ENCODE data around the gene MED13. TPM values are rescaled to one million over a fixed set of nuclear protein-coding genes. Genes with fewer than 3 reads are reported as not detected.

Gene MED13
- total RNA-seq, 4 donors from 2014 or later = 58.8 to 129 (median 75.9) TPM

DNA sequence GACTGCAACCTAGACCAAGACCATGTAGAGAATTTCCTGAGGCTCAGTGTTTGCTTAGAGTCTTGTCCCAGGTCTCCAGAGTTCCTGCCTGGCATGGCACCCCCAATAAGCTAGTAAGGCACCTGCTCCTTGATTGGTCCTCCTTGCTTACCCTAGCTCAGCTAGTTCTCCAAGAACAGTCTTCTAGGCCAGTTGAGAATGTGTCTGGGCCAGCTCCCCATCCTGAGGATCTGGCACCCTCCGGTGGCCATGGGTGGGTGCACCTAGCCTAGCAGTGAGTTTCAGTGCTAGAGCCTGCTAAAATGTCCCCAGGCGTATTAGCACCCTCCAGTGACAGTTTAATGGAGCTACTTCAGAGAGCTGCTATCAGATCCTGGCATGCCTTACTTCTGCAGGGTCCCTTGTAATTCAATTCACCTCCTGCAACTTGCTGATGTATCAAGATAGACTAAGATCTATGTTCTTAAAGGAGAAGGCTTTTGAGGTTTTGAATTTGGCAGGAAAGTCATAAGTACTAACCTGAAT lies 44.4 kb upstream of the MED13 start:
- Histone ChIP-seq H3K27ac (no peak overlapping the region), H3K27me3 (no peaks in the 10 kb centered on the region), H3K9me3 (no peaks in the 10 kb centered on the region), H3K4me1 (no peaks in the 10 kb centered on the region), H3K4me3 (no peak overlapping the region), H3K36me3 (no peaks in the 10 kb centered on the region)
- TF ChIP-seq EP300 (IDR thresholded peaks at IDR 0.05) = no peak
- TF ChIP-seq POLR2AphosphoS5 (IDR thresholded peaks at IDR 0.05) = no peak
- TF ChIP-seq, protein P1, sequence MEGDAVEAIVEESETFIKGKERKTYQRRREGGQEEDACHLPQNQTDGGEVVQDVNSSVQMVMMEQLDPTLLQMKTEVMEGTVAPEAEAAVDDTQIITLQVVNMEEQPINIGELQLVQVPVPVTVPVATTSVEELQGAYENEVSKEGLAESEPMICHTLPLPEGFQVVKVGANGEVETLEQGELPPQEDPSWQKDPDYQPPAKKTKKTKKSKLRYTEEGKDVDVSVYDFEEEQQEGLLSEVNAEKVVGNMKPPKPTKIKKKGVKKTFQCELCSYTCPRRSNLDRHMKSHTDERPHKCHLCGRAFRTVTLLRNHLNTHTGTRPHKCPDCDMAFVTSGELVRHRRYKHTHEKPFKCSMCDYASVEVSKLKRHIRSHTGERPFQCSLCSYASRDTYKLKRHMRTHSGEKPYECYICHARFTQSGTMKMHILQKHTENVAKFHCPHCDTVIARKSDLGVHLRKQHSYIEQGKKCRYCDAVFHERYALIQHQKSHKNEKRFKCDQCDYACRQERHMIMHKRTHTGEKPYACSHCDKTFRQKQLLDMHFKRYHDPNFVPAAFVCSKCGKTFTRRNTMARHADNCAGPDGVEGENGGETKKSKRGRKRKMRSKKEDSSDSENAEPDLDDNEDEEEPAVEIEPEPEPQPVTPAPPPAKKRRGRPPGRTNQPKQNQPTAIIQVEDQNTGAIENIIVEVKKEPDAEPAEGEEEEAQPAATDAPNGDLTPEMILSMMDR (IDR thresholded peaks at IDR 0.05) = no peak
- TF ChIP-seq POLR2A (IDR thresholded peaks at IDR 0.05) = no peak
- no peak for DNase-seq (ENCODE audit: low spot score in 2 of 2)
- WGBS = 0% methylated on average over 2 of the region's 2 CpGs

DNA sequence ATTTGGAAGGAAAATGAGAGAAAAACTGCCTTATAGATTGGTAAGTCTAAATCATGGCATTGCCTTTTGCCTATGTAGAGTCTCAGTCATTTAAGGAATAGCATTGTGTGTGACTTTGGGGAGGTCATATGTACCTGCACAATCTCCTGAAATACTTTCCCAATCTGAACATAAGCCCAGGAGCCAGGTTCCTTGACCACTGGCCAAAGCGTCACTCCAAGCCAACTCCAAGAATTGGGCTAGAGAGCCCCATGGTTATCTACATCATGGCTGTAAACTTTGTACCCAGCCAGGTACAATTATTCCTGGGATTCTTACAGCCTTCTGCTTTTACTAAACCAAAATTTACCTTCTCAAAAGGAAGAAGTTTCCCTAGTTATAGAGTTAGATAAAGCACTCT lies 40.8 kb upstream of the MED13 start:
- Histone ChIP-seq H3K27ac (no peak overlapping the region), H3K27me3 (no peaks in the 10 kb centered on the region), H3K4me1 (no peaks in the 10 kb centered on the region), H3K4me3 (no peak overlapping the region), H3K36me3 (no peaks in the 10 kb centered on the region), H3K9me3 (no peaks in the 10 kb centered on the region)
- 89% methylated on average over 1 of the region's 1 CpG for WGBS
- DNase-seq (ENCODE audit: low spot score in 2 of 2) = no peak
- TF ChIP-seq EP300 (IDR thresholded peaks at IDR 0.05) = no peak
- TF ChIP-seq, protein P1 (IDR thresholded peaks at IDR 0.05) = no peak

DNA sequence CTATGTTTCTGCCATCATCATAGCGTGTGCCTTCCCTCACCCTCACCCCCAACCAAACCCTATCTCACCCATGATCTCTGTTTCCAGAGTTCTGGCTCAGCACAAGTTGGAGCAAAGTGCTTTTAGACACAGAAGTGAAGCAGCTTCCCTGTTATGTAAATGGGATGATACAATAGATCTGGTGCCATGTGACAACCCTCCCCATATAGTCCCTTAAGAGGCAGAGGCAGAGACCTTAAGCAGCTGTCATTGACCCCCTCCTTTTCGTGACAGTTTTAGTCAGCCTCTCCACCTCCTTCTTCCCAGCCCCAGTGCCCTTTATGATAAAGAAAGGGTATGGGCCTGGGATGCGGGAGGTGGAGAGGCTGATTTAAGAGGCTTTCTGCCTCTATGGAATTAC lies 40.3 kb upstream of the MED13 start:
- Histone ChIP-seq H3K27me3 (no peaks in the 10 kb centered on the region), H3K4me1 (no peaks in the 10 kb centered on the region), H3K4me3 (no peak overlapping the region), H3K36me3 (no peaks in the 10 kb centered on the region), H3K27ac (no peak overlapping the region), H3K9me3 (no peaks in the 10 kb centered on the region)
- 84% methylated on average over 3 of the region's 3 CpGs for WGBS
- TF ChIP-seq POLR2A (IDR thresholded peaks at IDR 0.05) = no peak
- no peak for TF ChIP-seq EP300 (IDR thresholded peaks at IDR 0.05)
- TF ChIP-seq, protein P1 (IDR thresholded peaks at IDR 0.05) = no peak
- TF ChIP-seq POLR2AphosphoS5 (IDR thresholded peaks at IDR 0.05) = no peak
- DNase-seq (ENCODE audit: low spot score in 2 of 2) = peak in 1 of 2 donors; percentile 4

DNA sequence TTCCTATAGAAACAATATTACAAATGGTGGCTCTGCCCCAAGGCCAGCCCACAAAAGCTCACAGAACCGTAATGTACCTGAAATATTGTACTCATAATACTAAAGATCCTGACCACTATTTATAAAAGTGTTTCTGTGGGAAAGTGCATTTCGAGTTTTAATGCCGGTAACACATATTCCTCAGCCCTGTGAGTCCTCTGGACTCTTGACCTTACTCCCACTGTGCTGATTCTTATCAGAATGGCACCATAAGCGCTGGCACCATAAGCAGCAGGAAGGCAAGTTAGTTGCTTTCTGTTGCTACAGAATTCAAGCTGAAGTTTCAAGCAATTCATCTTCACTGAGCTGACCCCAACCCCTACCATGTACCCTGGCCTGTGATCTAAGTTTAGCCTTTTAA lies 36.4 kb upstream of the MED13 start:
- DNase-seq (ENCODE audit: low spot score in 2 of 2) = peak in 1 of 2 donors; percentile 0
- TF ChIP-seq POLR2A (IDR thresholded peaks at IDR 0.05) (no peak), EP300 (IDR thresholded peaks at IDR 0.05) (no peak), POLR2AphosphoS5 (IDR thresholded peaks at IDR 0.05) (no peak)
- TF ChIP-seq, protein P1 (IDR thresholded peaks at IDR 0.05) = no peak
- Histone ChIP-seq H3K27ac (no peak overlapping the region), H3K9me3 (no peaks in the 10 kb centered on the region), H3K27me3 (no peaks in the 10 kb centered on the region), H3K36me3 (no peaks in the 10 kb centered on the region), H3K4me3 (no peak overlapping the region), H3K4me1 (no peaks in the 10 kb centered on the region)
- 87% methylated on average over 4 of the region's 4 CpGs for WGBS

DNA sequence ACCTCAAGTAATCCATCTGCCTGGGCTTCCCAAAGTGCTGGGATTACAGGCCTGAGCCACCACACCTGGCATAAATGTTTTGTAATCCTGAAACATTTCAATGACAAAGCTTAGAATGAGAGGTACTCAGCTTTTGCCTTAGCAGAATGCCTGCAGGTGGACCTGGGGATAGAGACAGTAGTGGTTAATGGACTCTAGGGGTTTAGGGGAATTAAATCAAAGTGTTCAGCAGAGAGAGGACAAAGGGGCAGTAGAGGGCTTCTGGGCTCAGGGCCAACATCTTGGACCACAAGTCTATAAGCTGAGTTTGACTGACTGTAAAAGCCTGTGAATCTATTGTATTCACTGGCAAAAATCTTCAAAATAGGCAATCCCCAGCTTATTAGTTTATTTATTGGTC lies 36.0 kb upstream of the MED13 start:
- Histone ChIP-seq H3K4me1 (no peaks in the 10 kb centered on the region), H3K27me3 (no peaks in the 10 kb centered on the region), H3K9me3 (no peaks in the 10 kb centered on the region), H3K4me3 (no peak overlapping the region), H3K27ac (no peak overlapping the region), H3K36me3 (no peaks in the 10 kb centered on the region)
- TF ChIP-seq, protein P1 (IDR thresholded peaks at IDR 0.05) = no peak
- TF ChIP-seq POLR2AphosphoS5 (IDR thresholded peaks at IDR 0.05) (no peak), POLR2A (IDR thresholded peaks at IDR 0.05) (no peak), EP300 (IDR thresholded peaks at IDR 0.05) (no peak)
- peak in 1 of 2 donors; percentile 4 for DNase-seq (ENCODE audit: low spot score in 2 of 2)
